Non-pigmented ciliary epithelial cell (primary cell): Measurements from ENCODE around the gene SMAD7.
A peak's percentile ranks its signal among the peaks of the same experiment; 100 is the strongest.

Experiments used
- DNase-seq: peaks from one replicate; pipeline ENCODE4 v3.0.0-alpha.2; 2010; ENCODE audit warnings: low read depth

Gene SMAD7, protein sequence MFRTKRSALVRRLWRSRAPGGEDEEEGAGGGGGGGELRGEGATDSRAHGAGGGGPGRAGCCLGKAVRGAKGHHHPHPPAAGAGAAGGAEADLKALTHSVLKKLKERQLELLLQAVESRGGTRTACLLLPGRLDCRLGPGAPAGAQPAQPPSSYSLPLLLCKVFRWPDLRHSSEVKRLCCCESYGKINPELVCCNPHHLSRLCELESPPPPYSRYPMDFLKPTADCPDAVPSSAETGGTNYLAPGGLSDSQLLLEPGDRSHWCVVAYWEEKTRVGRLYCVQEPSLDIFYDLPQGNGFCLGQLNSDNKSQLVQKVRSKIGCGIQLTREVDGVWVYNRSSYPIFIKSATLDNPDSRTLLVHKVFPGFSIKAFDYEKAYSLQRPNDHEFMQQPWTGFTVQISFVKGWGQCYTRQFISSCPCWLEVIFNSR

DNA sequence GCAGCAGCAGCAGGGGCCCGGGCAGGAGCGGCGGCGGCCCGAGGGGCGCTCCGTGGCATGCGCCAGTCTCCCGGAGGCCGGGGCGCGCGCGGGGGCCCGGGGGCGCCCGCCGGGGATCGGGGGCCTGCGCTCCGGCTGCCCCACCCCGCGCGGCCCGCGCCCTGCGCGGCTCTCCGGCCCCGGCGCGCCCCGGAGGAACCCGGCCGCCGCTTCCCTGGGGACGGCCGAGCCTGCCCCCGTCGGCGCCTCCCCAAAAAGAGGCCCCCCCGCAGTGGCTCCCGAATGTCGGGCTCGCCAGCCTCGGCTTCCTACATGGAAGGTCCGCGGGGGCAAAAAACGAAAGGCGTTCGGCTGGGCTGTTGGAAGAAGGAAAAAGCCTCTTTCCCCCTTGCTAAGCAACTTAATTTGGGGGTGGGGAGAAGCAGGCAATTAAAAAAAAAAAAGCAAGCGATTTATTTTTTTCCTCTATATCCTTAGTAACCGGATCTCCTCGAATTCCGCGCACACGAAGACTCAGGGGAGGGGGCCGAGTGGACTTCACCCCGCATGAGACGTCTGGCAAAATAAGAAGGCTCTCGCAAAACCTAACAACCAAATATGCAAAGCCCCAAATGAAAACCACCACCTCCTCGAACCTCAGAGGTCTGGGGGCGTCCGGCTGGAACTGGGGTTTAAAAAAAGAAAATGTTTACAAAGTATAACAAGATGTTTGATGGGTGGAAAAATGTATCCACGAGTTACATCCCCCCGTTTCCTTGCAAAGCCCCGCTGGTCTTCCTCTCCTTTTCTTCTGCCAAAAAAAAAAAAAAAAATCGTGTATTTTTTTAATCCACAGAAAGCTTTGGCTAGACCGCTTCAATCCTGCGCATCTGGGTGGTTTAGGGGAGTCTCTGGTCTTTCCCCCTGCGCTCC, at the start of gene SMAD7:
Gene SMAD7, minus strand, starts transcription at position 430 of the 912 bp plus-strand sequence. CDS start 541 bp downstream, outside the sequence.
- DNase-seq: no peak

- no peak for DNase-seq
These were observed 48.8 kb upstream of the SMAD7 start for GRCh38 chr18:48999569-48999968.

GRCh38 chr18:48997985-48998831, 47.4 kb upstream of the SMAD7 start:
- peak; percentile 94 for DNase-seq

DNA sequence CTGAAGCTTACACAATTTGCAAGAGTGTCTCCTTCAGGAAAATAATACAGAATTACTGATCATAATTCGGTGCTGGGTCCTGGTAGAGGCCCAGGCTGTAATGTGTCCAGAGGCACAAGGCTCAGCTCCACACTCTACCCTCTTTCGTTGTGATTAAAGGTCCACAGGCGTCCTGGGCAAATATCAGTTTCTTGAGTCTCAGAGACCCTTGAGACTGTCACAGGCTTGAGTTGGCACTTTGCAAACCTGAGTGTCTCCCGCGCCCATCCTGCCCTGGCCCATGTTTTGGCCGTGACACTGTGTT, 46.9 kb upstream of the SMAD7 start:
- no peak for DNase-seq

DNA sequence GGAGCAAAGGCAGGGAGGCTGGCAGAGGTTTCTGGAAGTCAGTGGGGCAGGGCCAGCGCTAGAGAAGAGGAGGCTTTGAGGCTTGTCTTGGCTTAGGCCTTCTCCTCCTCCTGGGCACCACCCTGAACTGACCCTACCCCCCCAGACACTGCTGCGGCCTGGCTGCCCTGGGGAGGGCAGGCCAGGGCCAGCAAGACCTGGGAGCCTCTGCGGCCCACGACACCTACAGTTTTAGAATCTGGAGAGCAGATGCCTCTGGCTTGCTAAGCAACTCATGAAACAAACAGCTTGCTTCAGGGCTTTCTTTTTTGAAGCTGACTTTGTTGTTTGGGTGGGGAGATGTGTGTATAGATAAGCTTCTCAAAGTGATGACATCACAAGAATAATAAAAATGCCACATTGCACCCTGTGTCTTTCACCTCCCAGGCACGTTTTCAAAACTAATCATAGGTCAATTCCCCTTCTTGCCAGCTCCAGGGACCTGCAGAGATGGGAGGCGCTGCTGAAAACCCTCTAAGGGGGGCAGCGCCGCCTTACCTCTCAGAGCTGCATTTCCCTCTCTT, 46.2 kb upstream of the SMAD7 start:
- DNase-seq: peak; percentile 72

GRCh38 chr18:48996041-48996440, 45.3 kb upstream of the SMAD7 start:
- DNase-seq: no peak

DNA sequence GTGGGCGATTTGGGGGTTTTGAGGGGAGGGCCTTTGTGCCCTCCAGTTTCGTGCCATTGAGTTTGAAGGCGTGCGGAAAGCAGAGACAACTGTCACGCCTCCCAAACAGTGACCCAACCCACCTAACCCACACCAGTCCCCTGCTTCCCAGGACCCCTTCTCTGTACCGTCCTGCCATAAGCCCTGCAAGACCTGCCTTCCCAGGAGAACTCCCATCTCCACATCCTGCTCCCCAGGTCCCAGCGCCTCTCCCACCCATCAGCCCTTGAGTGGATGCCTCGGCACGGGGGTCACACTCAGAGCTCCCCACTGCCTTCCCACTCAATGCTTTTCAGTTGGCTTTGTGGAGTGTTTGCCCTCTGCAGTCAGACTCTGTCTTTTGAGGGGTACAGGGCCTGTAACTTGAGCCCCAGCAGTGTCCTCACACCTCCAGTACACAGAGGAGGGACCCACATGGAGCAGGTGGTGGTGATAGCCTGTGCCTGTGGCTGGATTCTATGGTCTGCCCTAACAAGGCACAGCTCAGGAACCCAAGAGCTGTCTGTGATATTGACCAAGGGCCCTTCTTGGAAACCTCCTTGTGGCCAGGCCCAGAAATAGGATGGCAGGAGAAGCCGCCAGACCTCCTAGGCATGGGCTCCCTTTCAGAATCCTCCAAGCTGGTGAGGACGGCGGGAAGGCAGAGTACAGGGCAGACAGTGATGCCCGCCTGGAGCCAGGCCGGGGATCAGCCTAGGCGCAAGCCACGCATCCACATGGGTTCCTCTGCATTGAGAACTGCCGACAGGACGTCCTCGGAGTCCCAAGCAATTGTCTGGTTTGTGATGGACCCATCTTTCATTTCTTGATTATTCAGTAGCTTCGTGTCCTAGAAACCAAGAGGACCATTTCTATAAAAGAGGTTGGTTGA, 44.4 kb upstream of the SMAD7 start:
- DNase-seq: no peak

GRCh38 chr18:48994044-48994651, 43.4 kb upstream of the SMAD7 start:
- no peak for DNase-seq

- DNase-seq: no peak
These were observed 42.8 kb upstream of the SMAD7 start for GRCh38 chr18:48993586-48993985.

DNA sequence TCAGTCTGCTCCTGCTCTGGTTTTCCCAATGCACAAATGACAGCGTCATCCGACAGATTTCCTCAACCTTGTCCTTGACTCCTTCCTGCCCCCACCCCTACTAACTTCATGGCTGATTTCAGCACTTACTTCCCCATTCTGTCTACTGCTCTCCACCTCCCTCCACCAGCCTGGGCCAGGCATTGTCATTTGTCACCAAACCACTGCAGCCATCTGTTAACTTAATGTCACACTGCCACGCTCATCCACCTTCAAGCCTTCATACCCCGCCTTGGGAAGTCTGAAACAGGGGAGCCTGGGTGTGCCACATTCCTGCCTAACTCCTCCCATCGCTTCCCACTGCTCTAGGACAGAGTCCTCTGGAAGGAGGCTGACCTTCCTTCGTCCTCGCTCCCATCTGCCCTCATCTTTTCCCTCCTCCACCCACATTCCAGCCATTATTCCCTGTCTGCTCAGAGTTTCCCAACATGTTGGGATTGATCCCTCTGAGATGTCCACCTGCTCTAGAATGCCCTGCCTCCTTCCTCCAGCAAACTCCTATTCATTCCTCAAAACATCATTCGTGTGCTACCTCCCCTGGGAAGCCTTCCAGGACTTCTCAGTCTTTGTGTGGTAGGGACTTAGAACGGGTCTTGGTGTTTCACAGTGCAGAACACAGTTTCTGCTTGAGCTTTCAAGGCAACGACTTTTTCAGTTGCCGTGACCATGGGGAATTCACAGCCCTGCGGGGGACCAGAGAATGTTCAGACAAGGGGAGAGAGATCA, 42.2 kb upstream of the SMAD7 start:
- DNase-seq: no peak

- DNase-seq: no peak
These were observed 41.4 kb upstream of the SMAD7 start for GRCh38 chr18:48992133-48992532.

GRCh38 chr18:48991676-48992075, 40.9 kb upstream of the SMAD7 start:
- no peak for DNase-seq

DNA sequence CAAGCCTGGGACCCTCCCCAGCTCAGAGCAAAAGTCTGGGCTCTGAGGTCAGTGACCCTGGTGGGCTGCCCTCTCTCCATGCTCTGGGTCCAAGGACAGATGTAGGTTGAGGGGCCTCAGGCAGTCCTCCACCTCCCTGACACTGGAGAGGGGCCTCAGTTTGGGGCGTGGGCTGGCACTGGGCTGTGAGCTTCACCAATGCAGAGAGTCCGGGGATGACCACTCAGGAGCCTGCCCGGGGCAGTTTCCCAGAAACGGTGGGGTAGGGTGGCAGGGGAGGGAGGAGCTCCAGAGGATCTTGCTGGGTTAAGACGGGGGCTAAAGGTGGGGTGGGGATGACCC, 40.5 kb upstream of the SMAD7 start:
- DNase-seq: no peak

- DNase-seq: no peak
These were observed 39.9 kb upstream of the SMAD7 start for GRCh38 chr18:48990481-48991318.

DNA sequence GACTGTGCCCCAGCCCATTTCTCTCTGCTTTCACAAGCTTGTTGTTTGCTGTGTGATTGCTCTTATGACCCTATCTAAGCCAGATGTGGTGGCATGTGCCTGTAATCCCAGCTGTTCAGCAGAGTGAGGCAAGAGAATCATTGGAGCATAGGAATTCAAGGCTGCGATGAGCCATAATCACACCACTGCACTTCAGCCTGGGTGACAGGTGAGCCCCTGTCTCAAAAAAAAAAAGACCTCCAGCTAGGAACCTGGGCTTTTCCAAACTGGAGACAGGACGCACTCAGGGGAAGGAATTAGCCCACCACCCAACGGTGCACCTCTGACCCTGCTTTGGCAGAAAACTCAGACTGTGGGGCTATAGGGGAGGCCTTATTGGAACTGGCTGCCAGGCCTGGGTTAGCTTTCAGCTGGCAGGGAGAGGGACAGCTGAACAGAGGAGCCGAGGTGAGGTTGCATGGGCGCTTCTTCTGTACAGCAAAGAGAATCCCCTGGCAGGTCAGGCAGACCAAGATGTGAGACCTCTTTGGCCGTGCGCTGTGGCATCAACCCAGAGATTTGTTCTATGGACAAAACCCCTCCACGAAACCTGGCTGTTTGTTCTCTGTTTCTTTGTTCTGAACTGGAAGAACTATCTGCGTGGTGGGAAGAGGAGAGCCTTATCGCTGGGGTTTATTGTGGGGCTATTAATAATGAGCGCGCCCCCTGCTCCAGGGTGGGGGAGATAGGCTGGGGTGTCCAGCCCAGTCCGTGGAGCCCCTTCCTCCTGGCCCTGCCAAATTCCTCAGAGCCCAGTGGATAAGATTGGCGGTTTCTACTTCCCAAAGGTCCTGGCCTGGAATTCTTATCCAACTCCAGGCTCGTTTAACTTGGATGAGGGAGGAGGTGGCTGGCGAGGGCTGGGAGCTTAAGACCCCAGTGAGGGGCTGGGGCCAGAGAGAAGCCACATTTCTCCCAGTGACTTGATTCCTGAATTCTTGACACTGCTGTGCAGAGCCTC, 38.8 kb upstream of the SMAD7 start:
- DNase-seq: no peak

GRCh38 chr18:48988508-48989303, 37.9 kb upstream of the SMAD7 start:
- no peak for DNase-seq

DNA sequence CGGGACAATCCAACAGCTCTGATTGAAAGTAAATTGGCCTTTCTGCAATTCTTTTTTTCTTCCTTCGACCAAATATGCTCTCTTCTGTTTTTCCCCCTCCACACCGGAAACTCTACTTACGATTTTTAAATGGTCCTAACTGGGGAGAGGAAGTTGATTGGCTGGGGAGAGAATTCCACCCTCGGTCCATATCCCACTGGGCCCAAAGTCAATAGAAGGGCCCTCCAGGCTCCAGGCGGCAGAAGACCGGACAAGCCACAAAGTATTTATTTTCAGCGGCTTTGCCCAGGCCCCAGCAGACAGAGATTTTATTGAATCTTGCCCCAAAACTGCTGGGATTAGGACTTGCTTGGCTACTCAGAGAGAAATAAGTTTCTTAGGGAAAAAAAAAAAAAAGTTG, 37.1 kb upstream of the SMAD7 start:
- DNase-seq: no peak
